ENCODE measurements around the gene CELF4. TPM values are rescaled to one million over a fixed set of nuclear protein-coding genes. Genes with fewer than 3 reads are reported as not detected.
A peak's percentile ranks its signal among the peaks of the same experiment; 100 is the strongest.

The CELF4 gene
- total and polyA plus RNA-seq, 2 of the 4 experiments (the other 2 are of a cell fraction), result not detected

- H2AK5ac ChIP-seq (ENCODE audit: low read depth, low read length), result no peak overlapping the region
- H4K91ac ChIP-seq (ENCODE audit: insufficient read depth, low read depth, low read length), result no peak overlapping the region
- H2BK120ac ChIP-seq (ENCODE audit: low read depth, low read length), result no peak overlapping the region
- no peak overlapping the region for H3K14ac ChIP-seq (replicated peaks; ENCODE audit: low read depth, low read length)
- TF ChIP-seq POLR2A (IDR thresholded peaks at IDR 0.05; ENCODE audit: low read depth, low read length) (no peak), FOS (IDR thresholded peaks at IDR 0.05; ENCODE audit: low read depth, low read length) (no peak), MAFK (IDR thresholded peaks at IDR 0.05; ENCODE audit: low read depth, low read length) (no peak), RFX5 (IDR thresholded peaks at IDR 0.05; ENCODE audit: low read depth, low read length) (no peak), ELK1 (IDR thresholded peaks at IDR 0.05; ENCODE audit: borderline replicate concordance, low read depth, low read length) (no peak), CEBPB (IDR thresholded peaks at IDR 0.05; ENCODE audit: low read depth, low read length) (no peak), CHD1 (IDR thresholded peaks at IDR 0.05; ENCODE audit: low read depth, low read length) (no peak), USF2 (IDR thresholded peaks at IDR 0.05; ENCODE audit: low read depth, low read length) (no peak), SMC3 (IDR thresholded peaks at IDR 0.05; ENCODE audit: low read depth, low read length) (no peak)
- H3K9ac ChIP-seq (ENCODE audit: low read depth, low read length), result no peak overlapping the region
- H2AFZ ChIP-seq (replicated peaks; ENCODE audit: low read length, poor library complexity), result peak overlapping the region; percentile 70
- dilution Hi-C loops (cut with HindIII; ENCODE audit: low sequenced_read_pairs, unreplicated experiment) (no loop called here), in situ Hi-C loops (cut with MboI; ENCODE audit: low sequenced_read_pairs) (no loop called here), intact Hi-C loops (cut with micrococcal nuclease) (no loop called here)
- H2BK5ac ChIP-seq (ENCODE audit: low read depth, low read length, poor library complexity, severe bottlenecking), result no peak overlapping the region
- no peak overlapping the region for H2AK9ac ChIP-seq (replicated peaks; ENCODE audit: low read depth, low read length, poor library complexity)
- H3K4me1 ChIP-seq (ENCODE audit: control insufficient read depth, insufficient read depth, low read length), result no peaks in the 10 kb centered on the region
- no peaks in the 10 kb centered on the region for H3K36me3 ChIP-seq (ENCODE audit: control insufficient read depth, insufficient read depth, low read length)
- H2BK20ac ChIP-seq (ENCODE audit: low read depth, low read length), result no peak overlapping the region
- peaks cover 16% of the 10 kb centered on the region for H3K27me3 ChIP-seq (ENCODE audit: control insufficient read depth, insufficient read depth, low read length)
- POLR2A ChIA-PET (ENCODE audit: unreplicated experiment), result no interaction called here
- H3K4ac ChIP-seq (ENCODE audit: low read depth, low read length), result no peak overlapping the region
- H3K27ac ChIP-seq (ENCODE audit: insufficient read depth, low read length), result no peak overlapping the region
- no peaks in the 10 kb centered on the region for H3K9me3 ChIP-seq (ENCODE audit: control insufficient read depth, insufficient read depth, low read length)
- WGBS, 2 experiments (ENCODE audit: extremely low coverage in 2 of 2, insufficient read length in 1 of 2), result no CpG with 5 or more reads among the region's 6 CpGs
- DNase-seq (no peak), ATAC-seq (ENCODE audit: low read depth) (no peak)
- H2BK15ac ChIP-seq (ENCODE audit: low read depth, low read length), result no peak overlapping the region
- H4K5ac ChIP-seq (ENCODE audit: low read depth, low read length), result no peak overlapping the region
- no peak overlapping the region for H3K18ac ChIP-seq (ENCODE audit: low read depth, low read length)
- no peaks in the 10 kb centered on the region for H4K20me1 ChIP-seq (ENCODE audit: insufficient read depth, low read length)
- no peak overlapping the region for H3K23ac ChIP-seq (ENCODE audit: low read depth, low read length)
- no peak overlapping the region for H3K4me2 ChIP-seq (ENCODE audit: low read depth, low read length)
- no peak overlapping the region for H3K56ac ChIP-seq (ENCODE audit: extremely low read depth, insufficient read depth, low read length)
- no peaks in the 10 kb centered on the region for H3K79me1 ChIP-seq (ENCODE audit: low read depth in 1 of 2, low read length in 2 of 2)
- CTCF ChIA-PET, result no interaction called here
- no peak overlapping the region for H4K8ac ChIP-seq (ENCODE audit: low read depth in 2 of 2, low read length in 2 of 2)
- H3K4me3 ChIP-seq (ENCODE audit: insufficient read depth, low read depth, low read length), result no peak overlapping the region
- no peaks in the 10 kb centered on the region for H3K9me1 ChIP-seq (ENCODE audit: insufficient read depth, low read length)
- no TSS peak for BruUV-seq (replicated peaks)
Observed at GRCh38 chr18:37529296-37529695, 36.3 kb downstream of the CELF4 start.
